Thyroid gland (tissue), 4 donors: ENCODE results near the gene FAM174A.

ENCODE experiments used
- CTCF ChIP-seq, 6 experiments: fragments of 200-600 bp in 3 of 6; fragments of 450-650 bp in 3 of 6; sonication (generic) in 3 of 6; IDR thresholded peaks; one replicate each; pipeline ENCODE4 v1.5.1; 2016 to 2019; ENCODE audit warnings: antibody characterized with exemption in 6 of 6, mild to moderate bottlenecking in 2 of 6, inconsistent platforms in 1 of 6, moderate library complexity in 1 of 6
- POLR2A ChIP-seq, 2 donors: fragments of 450-650 bp; IDR thresholded peaks; one replicate each; pipeline ENCODE4 v1.6.1; 2017; ENCODE audit warnings: antibody characterized with exemption in 2 of 2, mild to moderate bottlenecking in 2 of 2, moderate library complexity in 1 of 2

DNA sequence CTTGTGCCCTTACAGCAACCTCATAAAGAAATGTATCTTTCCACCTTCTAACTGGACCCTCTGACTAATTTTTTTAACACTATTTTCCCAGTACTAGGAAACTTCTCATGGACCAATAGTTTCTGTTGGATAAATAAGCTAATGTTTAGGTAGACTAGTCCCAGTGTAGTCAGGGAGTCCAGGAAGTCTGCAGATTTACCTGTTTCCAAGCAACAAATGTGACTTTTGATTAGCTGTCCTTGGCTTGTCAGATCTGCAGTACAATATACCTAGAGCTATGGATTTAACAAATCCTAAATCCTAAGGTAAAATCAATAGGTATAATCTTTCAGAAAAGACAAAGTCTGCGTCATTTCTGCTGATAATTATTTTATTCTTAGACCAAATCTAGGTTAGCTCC lies 55.7 kb downstream of the FAM174A start:
- TF ChIP-seq CTCF (IDR thresholded peaks at IDR 0.05) (no peak), POLR2A (IDR thresholded peaks at IDR 0.05) (no peak)
